ENCODE measurements around the gene RINT1. TPM values are rescaled to one million over a fixed set of nuclear protein-coding genes. Genes with fewer than 3 reads are reported as not detected.
"Not testable (repeated sequence)": the region's sequence is repeated elsewhere in the genome, so short reads cannot be mapped to it uniquely, and the experiment has no call there.

Gene RINT1
- total RNA-seq, 1 donor from 2014 or later: 28.5 TPM

- Mint-ChIP-seq H3K4me3 (no peak overlapping the region), H3K36me3 (no peaks in the 10 kb centered on the region), H3K4me1 (no peaks in the 10 kb centered on the region), H3K27me3 (ENCODE audit: low read depth) (no peaks in the 10 kb centered on the region), H3K27ac (no peak overlapping the region), H3K9me3 (no peaks in the 10 kb centered on the region)
- DNase-seq (ENCODE audit: low spot score in 2 of 2, unreplicated experiment in 2 of 2): no peak
- TF ChIP-seq CTCF (IDR thresholded peaks at IDR 0.05; ENCODE audit: unreplicated experiment): no peak
Observed at GRCh38 chr7:105596866-105597265, 64.9 kb downstream of the RINT1 start.

GRCh38 chr7:105599080-105599479 lies 67.1 kb downstream of the RINT1 start:
- H3K27me3 Mint-ChIP-seq (ENCODE audit: low read depth); H3K4me3 Mint-ChIP-seq; H3K27ac Mint-ChIP-seq; DNase-seq (ENCODE audit: low spot score in 2 of 2, unreplicated experiment in 2 of 2); H3K9me3 Mint-ChIP-seq; H3K36me3 Mint-ChIP-seq; H3K4me1 Mint-ChIP-seq: not testable (repeated sequence)

DNA sequence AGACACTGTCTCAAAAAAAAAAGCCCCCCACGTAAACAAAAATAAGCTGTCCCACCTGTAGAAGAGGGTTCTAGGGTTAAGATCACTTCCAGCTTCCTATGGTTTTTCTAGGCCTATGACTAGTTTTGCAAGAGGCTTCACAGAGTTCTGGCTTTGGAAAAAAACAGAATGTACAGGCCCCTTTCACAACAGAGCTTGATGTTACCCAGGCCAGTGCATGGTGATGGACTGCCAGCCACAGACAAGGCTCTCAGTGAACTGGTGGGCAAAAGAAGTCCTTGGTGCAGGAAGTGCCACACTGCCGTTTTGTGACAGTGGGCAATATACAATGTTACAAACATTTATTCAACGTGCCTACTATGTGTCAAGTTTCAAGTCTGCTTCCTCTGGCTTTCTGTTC lies 67.5 kb downstream of the RINT1 start:
- Mint-ChIP-seq H3K4me3 (no peak overlapping the region), H3K4me1 (no peaks in the 10 kb centered on the region), H3K9me3 (no peaks in the 10 kb centered on the region), H3K27me3 (ENCODE audit: low read depth) (no peaks in the 10 kb centered on the region), H3K27ac (no peak overlapping the region), H3K36me3 (no peaks in the 10 kb centered on the region)
- no peak for DNase-seq (ENCODE audit: low spot score in 2 of 2, unreplicated experiment in 2 of 2)
- TF ChIP-seq CTCF (IDR thresholded peaks at IDR 0.05; ENCODE audit: unreplicated experiment): no peak

DNA sequence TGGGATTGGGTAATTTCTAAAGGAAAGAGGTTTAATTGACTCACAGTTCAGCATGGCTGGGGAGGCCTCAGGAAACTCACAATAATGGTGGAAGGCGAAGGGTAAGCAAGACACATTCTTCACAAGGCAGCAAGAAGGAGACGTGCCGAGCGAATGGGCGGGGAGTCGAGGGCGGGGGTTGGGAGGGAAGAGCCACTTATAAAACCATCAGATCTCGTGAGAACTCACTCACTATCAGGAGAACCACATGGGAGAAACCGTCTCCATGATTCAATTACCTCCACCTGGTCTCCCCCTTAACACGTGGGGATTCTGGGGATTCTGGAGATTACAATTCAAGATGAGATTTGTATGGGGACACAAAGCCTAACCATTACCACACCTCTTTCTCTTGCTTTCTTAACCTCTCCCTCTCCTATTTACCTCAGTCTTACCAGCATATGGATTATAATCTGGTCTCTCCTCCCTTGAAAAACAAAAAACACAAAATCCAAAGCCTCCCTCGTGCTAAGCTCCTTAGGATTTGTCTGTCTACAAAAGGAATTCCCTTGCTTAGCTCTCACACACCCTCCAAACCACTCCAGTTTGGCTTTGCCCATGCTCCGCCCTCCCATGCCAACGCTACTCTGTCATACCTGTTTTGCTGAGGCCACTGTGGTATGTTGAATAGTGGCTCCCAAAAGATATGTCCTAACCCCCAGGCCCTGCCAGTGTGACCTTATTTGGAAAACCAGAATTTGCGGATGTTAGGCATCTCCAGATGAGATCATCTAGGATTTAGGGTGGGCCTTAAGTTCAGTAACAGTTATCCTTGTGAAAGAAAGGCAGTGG lies 68.9 kb downstream of the RINT1 start:
- no peak overlapping the region for H3K27ac Mint-ChIP-seq
- H3K9me3 Mint-ChIP-seq: no peaks in the 10 kb centered on the region
- H3K4me1 Mint-ChIP-seq: no peaks in the 10 kb centered on the region
- no peak for TF ChIP-seq CTCF (IDR thresholded peaks at IDR 0.05; ENCODE audit: unreplicated experiment)
- H3K36me3 Mint-ChIP-seq: no peaks in the 10 kb centered on the region
- H3K27me3 Mint-ChIP-seq (ENCODE audit: low read depth): no peaks in the 10 kb centered on the region
- DNase-seq (ENCODE audit: low spot score in 2 of 2, unreplicated experiment in 2 of 2): no peak
- no peak overlapping the region for H3K4me3 Mint-ChIP-seq

- Mint-ChIP-seq H3K27ac (no peak overlapping the region), H3K27me3 (ENCODE audit: low read depth) (no peaks in the 10 kb centered on the region), H3K36me3 (no peaks in the 10 kb centered on the region), H3K9me3 (no peaks in the 10 kb centered on the region), H3K4me1 (no peaks in the 10 kb centered on the region), H3K4me3 (no peak overlapping the region)
- TF ChIP-seq CTCF (IDR thresholded peaks at IDR 0.05; ENCODE audit: unreplicated experiment): no peak
- DNase-seq (ENCODE audit: low spot score in 2 of 2, unreplicated experiment in 2 of 2): no peak
Observed at GRCh38 chr7:105602325-105603305, 70.6 kb downstream of the RINT1 start.
